ENCODE measurements around the gene HEPN1.
"Not testable (repeated sequence)": the region's sequence is repeated elsewhere in the genome, so short reads cannot be mapped to it uniquely, and the experiment has no call there.

HEPN1 gene

GRCh38 chr11:124938970-124939369 lies 19.9 kb downstream of the HEPN1 start:
- H3K4me3 ChIP-seq (ENCODE audit: low read depth, low read length), result no peak overlapping the region

- no peak overlapping the region for H3K4me3 ChIP-seq (ENCODE audit: low read depth, low read length)
Observed at GRCh38 chr11:124941703-124942102, 22.7 kb downstream of the HEPN1 start.

GRCh38 chr11:124942466-124943253 lies 23.6 kb downstream of the HEPN1 start:
- H3K4me3 ChIP-seq (ENCODE audit: low read depth, low read length), result no peak overlapping the region

GRCh38 chr11:124943254-124943616 lies 24.2 kb downstream of the HEPN1 start:
- H3K4me3 ChIP-seq (ENCODE audit: low read depth, low read length), result no peak overlapping the region

- no peak overlapping the region for H3K4me3 ChIP-seq (ENCODE audit: low read depth, low read length)
Observed at GRCh38 chr11:124943741-124944140, 24.7 kb downstream of the HEPN1 start.

- no peak overlapping the region for H3K4me3 ChIP-seq (ENCODE audit: low read depth, low read length)
Observed at GRCh38 chr11:124944565-124944964, 25.5 kb downstream of the HEPN1 start.

- no peak overlapping the region for H3K4me3 ChIP-seq (ENCODE audit: low read depth, low read length)
Observed at GRCh38 chr11:124945826-124946225, 26.8 kb downstream of the HEPN1 start.

GRCh38 chr11:124946735-124947141 lies 27.7 kb downstream of the HEPN1 start:
- H3K4me3 ChIP-seq (ENCODE audit: low read depth, low read length), result no peak overlapping the region

- no peak overlapping the region for H3K4me3 ChIP-seq (ENCODE audit: low read depth, low read length)
Observed at GRCh38 chr11:124950601-124951330, 31.7 kb downstream of the HEPN1 start.

GRCh38 chr11:124951341-124951740 lies 32.3 kb downstream of the HEPN1 start:
- no peak overlapping the region for H3K4me3 ChIP-seq (ENCODE audit: low read depth, low read length)

GRCh38 chr11:124953753-124954589 lies 34.9 kb downstream of the HEPN1 start, which contains the start of gene CCDC15:
CCDC15 (plus strand) TSS chr11:124954202; CDS start chr11:124954733, 531 bp downstream.
- H3K4me3 ChIP-seq (ENCODE audit: low read depth, low read length), result peak within 1 kb of the TSS; percentile 79

- H3K4me3 ChIP-seq (ENCODE audit: low read depth, low read length), result peak overlapping the region; percentile 79
Observed at GRCh38 chr11:124954590-124954955, 35.5 kb downstream of the HEPN1 start.

GRCh38 chr11:124955035-124955434 lies 36.0 kb downstream of the HEPN1 start:
- no peak overlapping the region for H3K4me3 ChIP-seq (ENCODE audit: low read depth, low read length)

GRCh38 chr11:124961972-124962609 lies 43.0 kb downstream of the HEPN1 start:
- H3K4me3 ChIP-seq (ENCODE audit: low read depth, low read length), result no peak overlapping the region

GRCh38 chr11:124968197-124968596 lies 49.1 kb downstream of the HEPN1 start:
- H3K4me3 ChIP-seq (ENCODE audit: low read depth, low read length), result not testable (repeated sequence)

Data from iPS-11a (cell line).